ENCODE results near the gene ABTB1. TPM values are rescaled to one million over a fixed set of nuclear protein-coding genes. Genes with fewer than 3 reads are reported as not detected.

ABTB1 gene
- total and polyA plus RNA-seq, 2 of the 13 experiments (the other 11 are each of a cell fraction or from before 2014, with no cell fraction given), result 0.42 to 14.5 TPM

- in situ Hi-C loops (cut with HindIII; ENCODE audit: extremely low pct_ligation_motif_present, low pct_unique_long_range_greater_than_20kb) (loop anchor here (10.0 kb wide), 1 partner anchor 285 kb away; no protein-coding TSS in a partner anchor), intact Hi-C loops (cut with micrococcal nuclease; ENCODE audit: unreplicated experiment) (no loop called here)
- no peaks in the 10 kb centered on the region for H4K20me1 ChIP-seq (ENCODE audit: insufficient read depth, low read length)
- POLR2A ChIA-PET, result no interaction called here
- H3K4me1 ChIP-seq (ENCODE audit: insufficient read depth, low read length), result no peaks in the 10 kb centered on the region
- H3K27me3 ChIP-seq (ENCODE audit: control insufficient read depth in 1 of 2, insufficient read depth in 2 of 2, low read length in 2 of 2), result no peaks in the 10 kb centered on the region; a peak in 1 of 5 replicates
- H3K79me2 ChIP-seq (ENCODE audit: insufficient read depth, low read length), result no peaks in the 10 kb centered on the region
- 83% methylated on average over 16 of the region's 21 CpGs for WGBS (ENCODE audit: low lambda C conversion rate)
- H3K27ac ChIP-seq (ENCODE audit: extremely low read length, insufficient read depth, low read length), result no peak overlapping the region
- CTCF ChIA-PET (ENCODE audit: low intra/inter-chr PET ratio, low total read pairs), result no interaction called here
- H3K4me2 ChIP-seq (ENCODE audit: low read depth, low read length), result no peak overlapping the region
- BruUV-seq (replicated peaks), result no TSS peak
- H3K36me3 ChIP-seq (replicated peaks in 1 of 2; ENCODE audit: control insufficient read depth in 1 of 2, insufficient read depth in 2 of 2, low read length in 2 of 2), result no peaks in the 10 kb centered on the region
- no peak for ATAC-seq
- DNase-seq (ENCODE audit: low spot score), result no peak
- TF ChIP-seq TARDBP (CRISPR knock-in tag; IDR thresholded peaks at IDR 0.05) (no peak), TEAD2 (CRISPR knock-in tag; IDR thresholded peaks at IDR 0.05) (no peak), LRRFIP1 (CRISPR knock-in tag; conservative IDR thresholded peaks at IDR 0.05) (no peak), ZNF703 (CRISPR knock-in tag; IDR thresholded peaks at IDR 0.05; ENCODE audit: borderline replicate concordance) (no peak), RAD51 (IDR thresholded peaks at IDR 0.05; ENCODE audit: borderline replicate concordance) (no peak), ZNF879 (CRISPR knock-in tag; IDR thresholded peaks at IDR 0.05) (no peak), ZNF652 (CRISPR knock-in tag; IDR thresholded peaks at IDR 0.05; ENCODE audit: borderline replicate concordance, low read depth) (no peak), ZNF280B (CRISPR knock-in tag; IDR thresholded peaks at IDR 0.05; ENCODE audit: borderline replicate concordance) (no peak), ZNF746 (CRISPR knock-in tag; IDR thresholded peaks at IDR 0.05) (no peak), PHF8 (CRISPR knock-in tag; IDR thresholded peaks at IDR 0.05) (no peak), ZNF614 (CRISPR knock-in tag; IDR thresholded peaks at IDR 0.05; ENCODE audit: borderline replicate concordance) (no peak), CENPBD1 (CRISPR knock-in tag; IDR thresholded peaks at IDR 0.05; ENCODE audit: borderline replicate concordance, low read depth) (no peak), FOXK2 (IDR thresholded peaks at IDR 0.05) (no peak), NFIB (CRISPR knock-in tag; IDR thresholded peaks at IDR 0.05; ENCODE audit: borderline replicate concordance) (no peak), HMGA1 (CRISPR knock-in tag; conservative IDR thresholded peaks at IDR 0.05) (no peak), ZBTB43 (CRISPR knock-in tag; conservative IDR thresholded peaks at IDR 0.05) (no peak), ZNF572 (CRISPR knock-in tag; IDR thresholded peaks at IDR 0.05) (no peak), SMC3 (IDR thresholded peaks at IDR 0.05; ENCODE audit: low read length) (no peak)
- no peaks in the 10 kb centered on the region for H3K9me3 ChIP-seq (ENCODE audit: low read length)
- H3K9ac ChIP-seq (ENCODE audit: insufficient read depth, low read depth, low read length), result no peak overlapping the region
- FAIRE-seq, result no peak
- H2AFZ ChIP-seq (ENCODE audit: low read length), result no peak overlapping the region
- no peak overlapping the region for H3K4me3 ChIP-seq (replicated peaks in 1 of 3; ENCODE audit: insufficient read depth in 1 of 3, low read depth in 2 of 3, low read length in 3 of 3)
These were observed 7.5 kb downstream of the ABTB1 start for GRCh38 chr3:127680146-127680661.

All from HepG2 (cell line).